ENCODE data around the gene C1orf35. TPM values are rescaled to one million over a fixed set of nuclear protein-coding genes. Genes with fewer than 3 reads are reported as not detected.

The C1orf35 gene
- total and polyA plus RNA-seq, 9 of the 15 experiments (the other 6 are each of a cell fraction or from before 2014, with no cell fraction given) = 3.2 to 48.7 (median 12.5) TPM

GRCh38 chr1:228068359-228068758 is 34.8 kb downstream of the C1orf35 start:
- no peak overlapping the region for H2AFZ ChIP-seq (ENCODE audit: low read depth, low read length)
- intact Hi-C loops (cut with micrococcal nuclease) (no loop called here), in situ Hi-C loops (cut with MboI) (no loop called here)
- no peaks in the 10 kb centered on the region for H3K9me1 ChIP-seq (ENCODE audit: control insufficient read depth, insufficient read depth, low read length)
- no peaks in the 10 kb centered on the region; the same call in 1 of the 2 replicates for H4K20me1 ChIP-seq (replicated peaks; ENCODE audit: control insufficient read depth, insufficient read depth, low read length)
- ChIA-PET CTCF (ENCODE audit: low intra/inter-chr PET ratio) (no interaction called here), POLR2A (no interaction called here)
- no TSS peak for BruUV-seq (replicated peaks)
- H3K9ac ChIP-seq (ENCODE audit: insufficient read depth in 1 of 2, low read depth in 2 of 2, low read length in 2 of 2) = no peak overlapping the region
- FAIRE-seq (no peak), DNase-seq (ENCODE audit: extremely low read depth in 1 of 4, low spot score in 3 of 4) (no peak), ATAC-seq (no peak)
- peaks cover 0 to 16% of the 10 kb centered on the region in 2 experiments; a peak in 2 of 5 replicates for H3K4me1 ChIP-seq (replicated peaks in 1 of 2; ENCODE audit: control insufficient read depth in 2 of 2, insufficient read depth in 2 of 2, low read length in 2 of 2)
- 2% methylated on average over 7 of the region's 7 CpGs for WGBS (ENCODE audit: insufficient coverage, low coverage, missing lambda C conversion rate)
- H3K79me2 ChIP-seq (ENCODE audit: control insufficient read depth, insufficient read depth, low read length) = no peaks in the 10 kb centered on the region
- no peak overlapping the region for H3K4me3 ChIP-seq
- H3K27me3 ChIP-seq (ENCODE audit: control insufficient read depth in 2 of 2, insufficient read depth in 2 of 2, low read length in 2 of 2) = peaks cover 11 to 32% of the 10 kb centered on the region in 2 experiments; a peak in 4 of 5 replicates
- no peaks in the 10 kb centered on the region for H3K9me3 ChIP-seq (replicated peaks; ENCODE audit: control insufficient read depth, insufficient read depth, low read depth, low read length)
- H3K36me3 ChIP-seq (ENCODE audit: control insufficient read depth, insufficient read depth, low read length) = no peaks in the 10 kb centered on the region
- H3K27ac ChIP-seq (ENCODE audit: extremely low read depth, low read depth, low read length) = no peak overlapping the region
- no peak overlapping the region for H3K4me2 ChIP-seq (ENCODE audit: insufficient read depth, low read length)
- no peak for TF ChIP-seq FOXK1 (CRISPR knock-in tag; IDR thresholded peaks at IDR 0.05; ENCODE audit: borderline replicate concordance)
- TF ChIP-seq, protein P1, sequence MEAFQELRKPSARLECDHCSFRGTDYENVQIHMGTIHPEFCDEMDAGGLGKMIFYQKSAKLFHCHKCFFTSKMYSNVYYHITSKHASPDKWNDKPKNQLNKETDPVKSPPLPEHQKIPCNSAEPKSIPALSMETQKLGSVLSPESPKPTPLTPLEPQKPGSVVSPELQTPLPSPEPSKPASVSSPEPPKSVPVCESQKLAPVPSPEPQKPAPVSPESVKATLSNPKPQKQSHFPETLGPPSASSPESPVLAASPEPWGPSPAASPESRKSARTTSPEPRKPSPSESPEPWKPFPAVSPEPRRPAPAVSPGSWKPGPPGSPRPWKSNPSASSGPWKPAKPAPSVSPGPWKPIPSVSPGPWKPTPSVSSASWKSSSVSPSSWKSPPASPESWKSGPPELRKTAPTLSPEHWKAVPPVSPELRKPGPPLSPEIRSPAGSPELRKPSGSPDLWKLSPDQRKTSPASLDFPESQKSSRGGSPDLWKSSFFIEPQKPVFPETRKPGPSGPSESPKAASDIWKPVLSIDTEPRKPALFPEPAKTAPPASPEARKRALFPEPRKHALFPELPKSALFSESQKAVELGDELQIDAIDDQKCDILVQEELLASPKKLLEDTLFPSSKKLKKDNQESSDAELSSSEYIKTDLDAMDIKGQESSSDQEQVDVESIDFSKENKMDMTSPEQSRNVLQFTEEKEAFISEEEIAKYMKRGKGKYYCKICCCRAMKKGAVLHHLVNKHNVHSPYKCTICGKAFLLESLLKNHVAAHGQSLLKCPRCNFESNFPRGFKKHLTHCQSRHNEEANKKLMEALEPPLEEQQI (IDR thresholded peaks at IDR 0.05) = no peak
- TF ChIP-seq ZNF76 (CRISPR knock-in tag; IDR thresholded peaks at IDR 0.05; ENCODE audit: borderline replicate concordance) = no peak
- TF ChIP-seq, protein P2, sequence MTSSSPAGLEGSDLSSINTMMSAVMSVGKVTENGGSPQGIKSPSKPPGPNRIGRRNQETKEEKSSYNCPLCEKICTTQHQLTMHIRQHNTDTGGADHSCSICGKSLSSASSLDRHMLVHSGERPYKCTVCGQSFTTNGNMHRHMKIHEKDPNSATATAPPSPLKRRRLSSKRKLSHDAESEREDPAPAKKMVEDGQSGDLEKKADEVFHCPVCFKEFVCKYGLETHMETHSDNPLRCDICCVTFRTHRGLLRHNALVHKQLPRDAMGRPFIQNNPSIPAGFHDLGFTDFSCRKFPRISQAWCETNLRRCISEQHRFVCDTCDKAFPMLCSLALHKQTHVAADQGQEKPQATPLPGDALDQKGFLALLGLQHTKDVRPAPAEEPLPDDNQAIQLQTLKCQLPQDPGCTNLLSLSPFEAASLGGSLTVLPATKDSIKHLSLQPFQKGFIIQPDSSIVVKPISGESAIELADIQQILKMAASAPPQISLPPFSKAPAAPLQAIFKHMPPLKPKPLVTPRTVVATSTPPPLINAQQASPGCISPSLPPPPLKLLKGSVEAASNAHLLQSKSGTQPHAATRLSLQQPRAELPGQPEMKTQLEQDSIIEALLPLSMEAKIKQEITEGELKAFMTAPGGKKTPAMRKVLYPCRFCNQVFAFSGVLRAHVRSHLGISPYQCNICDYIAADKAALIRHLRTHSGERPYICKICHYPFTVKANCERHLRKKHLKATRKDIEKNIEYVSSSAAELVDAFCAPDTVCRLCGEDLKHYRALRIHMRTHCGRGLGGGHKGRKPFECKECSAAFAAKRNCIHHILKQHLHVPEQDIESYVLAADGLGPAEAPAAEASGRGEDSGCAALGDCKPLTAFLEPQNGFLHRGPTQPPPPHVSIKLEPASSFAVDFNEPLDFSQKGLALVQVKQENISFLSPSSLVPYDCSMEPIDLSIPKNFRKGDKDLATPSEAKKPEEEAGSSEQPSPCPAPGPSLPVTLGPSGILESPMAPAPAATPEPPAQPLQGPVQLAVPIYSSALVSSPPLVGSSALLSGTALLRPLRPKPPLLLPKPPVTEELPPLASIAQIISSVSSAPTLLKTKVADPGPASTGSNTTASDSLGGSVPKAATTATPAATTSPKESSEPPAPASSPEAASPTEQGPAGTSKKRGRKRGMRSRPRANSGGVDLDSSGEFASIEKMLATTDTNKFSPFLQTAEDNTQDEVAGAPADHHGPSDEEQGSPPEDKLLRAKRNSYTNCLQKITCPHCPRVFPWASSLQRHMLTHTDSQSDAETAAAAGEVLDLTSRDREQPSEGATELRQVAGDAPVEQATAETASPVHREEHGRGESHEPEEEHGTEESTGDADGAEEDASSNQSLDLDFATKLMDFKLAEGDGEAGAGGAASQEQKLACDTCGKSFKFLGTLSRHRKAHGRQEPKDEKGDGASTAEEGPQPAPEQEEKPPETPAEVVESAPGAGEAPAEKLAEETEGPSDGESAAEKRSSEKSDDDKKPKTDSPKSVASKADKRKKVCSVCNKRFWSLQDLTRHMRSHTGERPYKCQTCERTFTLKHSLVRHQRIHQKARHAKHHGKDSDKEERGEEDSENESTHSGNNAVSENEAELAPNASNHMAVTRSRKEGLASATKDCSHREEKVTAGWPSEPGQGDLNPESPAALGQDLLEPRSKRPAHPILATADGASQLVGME (CRISPR knock-in tag; IDR thresholded peaks at IDR 0.05) = no peak
- TF ChIP-seq PCBP2 (IDR thresholded peaks at IDR 0.05; ENCODE audit: low read depth, low read length, poor library complexity, severe bottlenecking) = no peak
- TF ChIP-seq, protein P3, sequence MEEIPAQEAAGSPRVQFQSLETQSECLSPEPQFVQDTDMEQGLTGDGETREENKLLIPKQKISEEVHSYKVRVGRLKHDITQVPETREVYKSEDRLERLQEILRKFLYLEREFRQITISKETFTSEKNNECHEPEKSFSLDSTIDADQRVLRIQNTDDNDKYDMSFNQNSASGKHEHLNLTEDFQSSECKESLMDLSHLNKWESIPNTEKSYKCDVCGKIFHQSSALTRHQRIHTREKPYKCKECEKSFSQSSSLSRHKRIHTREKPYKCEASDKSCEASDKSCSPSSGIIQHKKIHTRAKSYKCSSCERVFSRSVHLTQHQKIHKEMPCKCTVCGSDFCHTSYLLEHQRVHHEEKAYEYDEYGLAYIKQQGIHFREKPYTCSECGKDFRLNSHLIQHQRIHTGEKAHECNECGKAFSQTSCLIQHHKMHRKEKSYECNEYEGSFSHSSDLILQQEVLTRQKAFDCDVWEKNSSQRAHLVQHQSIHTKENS (CRISPR knock-in tag; IDR thresholded peaks at IDR 0.05) = no peak
- TF ChIP-seq POLR2AphosphoS5 (IDR thresholded peaks at IDR 0.05; ENCODE audit: control insufficient read depth, insufficient read depth, low read depth, low read length) = no peak
- TF ChIP-seq HSF4 (CRISPR knock-in tag; IDR thresholded peaks at IDR 0.05; ENCODE audit: borderline replicate concordance) = no peak
- TF ChIP-seq, protein P4, sequence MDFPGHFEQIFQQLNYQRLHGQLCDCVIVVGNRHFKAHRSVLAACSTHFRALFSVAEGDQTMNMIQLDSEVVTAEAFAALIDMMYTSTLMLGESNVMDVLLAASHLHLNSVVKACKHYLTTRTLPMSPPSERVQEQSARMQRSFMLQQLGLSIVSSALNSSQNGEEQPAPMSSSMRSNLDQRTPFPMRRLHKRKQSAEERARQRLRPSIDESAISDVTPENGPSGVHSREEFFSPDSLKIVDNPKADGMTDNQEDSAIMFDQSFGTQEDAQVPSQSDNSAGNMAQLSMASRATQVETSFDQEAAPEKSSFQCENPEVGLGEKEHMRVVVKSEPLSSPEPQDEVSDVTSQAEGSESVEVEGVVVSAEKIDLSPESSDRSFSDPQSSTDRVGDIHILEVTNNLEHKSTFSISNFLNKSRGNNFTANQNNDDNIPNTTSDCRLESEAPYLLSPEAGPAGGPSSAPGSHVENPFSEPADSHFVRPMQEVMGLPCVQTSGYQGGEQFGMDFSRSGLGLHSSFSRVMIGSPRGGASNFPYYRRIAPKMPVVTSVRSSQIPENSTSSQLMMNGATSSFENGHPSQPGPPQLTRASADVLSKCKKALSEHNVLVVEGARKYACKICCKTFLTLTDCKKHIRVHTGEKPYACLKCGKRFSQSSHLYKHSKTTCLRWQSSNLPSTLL (IDR thresholded peaks at IDR 0.05) = no peak
- TF ChIP-seq MTA2 (IDR thresholded peaks at IDR 0.05; ENCODE audit: low read depth) = no peak
- TF ChIP-seq RAD51 (IDR thresholded peaks at IDR 0.05; ENCODE audit: borderline replicate concordance, low read depth) = no peak
